CD4-positive, alpha-beta T cell (primary cell): ENCODE results near the gene SREBF1. TPM values are rescaled to one million over a fixed set of nuclear protein-coding genes. Genes with fewer than 3 reads are reported as not detected.

Experiments used
- ATAC-seq: fragments of 200-7000 bp; cut with Tn5 transposase; one replicate; pipeline ENCODE4 v1.10.0; 2022; ENCODE audit warnings: mild to moderate bottlenecking; ENCODE audit not compliant: poor library complexity
- CTCF ChIA-PET: fragments of 350-600 bp; sonication (Branson Sonifier 250); formaldehyde crosslinking; loops from one replicate; lab custom pipeline; 2021; ENCODE audit warnings: antibody characterized with exemption, inconsistent platforms; lab: Charles Lee
- POLR2A ChIA-PET: fragments of 350-600 bp; sonication (Branson Sonifier 250); formaldehyde crosslinking; loops from one replicate; lab custom pipeline; 2021; ENCODE audit warnings: antibody characterized with exemption, inconsistent platforms; lab: Charles Lee
- DNase-seq, 14 experiments: peaks; one replicate each; pipeline ENCODE4 v3.0.0-alpha.2; 2013 to 2020; ENCODE audit warnings: mixed read lengths in 2 of 14
- H3K27ac ChIP-seq, 2 donors: one replicate each; pipeline versions ENCODE4 v1.5.1 to v1.7.0; 2013; ENCODE audit warnings: low read length in 2 of 2, low read depth in 1 of 2, mild to moderate bottlenecking in 1 of 2
- H3K27me3 ChIP-seq, 2 experiments: 1 replicate in 1 of 2; 2 replicates in 1 of 2; pipeline versions ENCODE4 v1.6.1 to v1.7.0; 2013; ENCODE audit warnings: low read length in 2 of 2, control low read depth in 1 of 2, mild to moderate bottlenecking in 1 of 2, moderate library complexity in 1 of 2; ENCODE audit not compliant: insufficient read depth in 2 of 2, control insufficient read depth in 1 of 2
- H3K36me3 ChIP-seq: one replicate; pipeline ENCODE4 v1.6.1; 2013; ENCODE audit warnings: low read length, control low read depth; ENCODE audit not compliant: insufficient read depth
- H3K4me1 ChIP-seq: one replicate; pipeline ENCODE4 v1.6.1; 2013; ENCODE audit warnings: low read length, control low read depth; ENCODE audit not compliant: insufficient read depth
- H3K4me3 ChIP-seq: one replicate; pipeline ENCODE4 v1.5.1; 2013; ENCODE audit warnings: mild to moderate bottlenecking, low read length, moderate library complexity
- H3K9me3 ChIP-seq, 2 experiments: 1 replicate in 1 of 2; 2 replicates in 1 of 2; pipeline versions ENCODE4 v1.6.1 to v1.7.0; 2013; ENCODE audit warnings: low read length in 2 of 2, mild to moderate bottlenecking in 2 of 2, control low read depth in 1 of 2, moderate library complexity in 1 of 2; ENCODE audit not compliant: control insufficient read depth in 1 of 2, insufficient read depth in 1 of 2
- H3K27ac Mint-ChIP-seq: one replicate; pipeline ENCODE4 v1.8.0; 2020; ENCODE audit warnings: mixed read lengths
- H3K27me3 Mint-ChIP-seq: one replicate; pipeline ENCODE4 v1.8.0; 2021; ENCODE audit warnings: mixed read lengths
- H3K36me3 Mint-ChIP-seq: one replicate; pipeline ENCODE4 v1.8.0; 2021; ENCODE audit warnings: low read depth, mixed read lengths
- H3K4me1 Mint-ChIP-seq: one replicate; pipeline ENCODE4 v1.8.0; 2021; ENCODE audit warnings: low read depth, mixed read lengths
- H3K4me3 Mint-ChIP-seq: one replicate; pipeline ENCODE4 v1.8.0; 2020; ENCODE audit warnings: mild to moderate bottlenecking, mixed read lengths
- H3K9me3 Mint-ChIP-seq: one replicate; pipeline ENCODE4 v1.8.0; 2020; ENCODE audit warnings: mixed read lengths
- CTCF ChIP-seq: fragments of 200-600 bp; IDR thresholded peaks from one replicate; pipeline ENCODE4 v1.8.0; 2022; ENCODE audit warnings: antibody characterized with exemption, mild to moderate bottlenecking
- intact Hi-C, 2 experiments: fragments of 100-400 bp; cut with DNase I in 1 of 2; cut with micrococcal nuclease in 1 of 2; formaldehyde crosslinking; loops; one replicate each; pipeline versions ENCODE4 v1.15.1 to v1.9.0; 2023 to 2025; cut with DNase I, micrococcal nuclease
- total RNA-seq, 174 experiments: library from RNA in 2 of 174; stranded (reverse) in 2 of 174; gene quantifications; one replicate each; pipeline ENCODE4 v1.2.3 and lab custom pipeline; 2021 to 2026

The SREBF1 gene
- total RNA-seq, 2 experiments from 2014 or later = 249 to 264 TPM

DNA sequence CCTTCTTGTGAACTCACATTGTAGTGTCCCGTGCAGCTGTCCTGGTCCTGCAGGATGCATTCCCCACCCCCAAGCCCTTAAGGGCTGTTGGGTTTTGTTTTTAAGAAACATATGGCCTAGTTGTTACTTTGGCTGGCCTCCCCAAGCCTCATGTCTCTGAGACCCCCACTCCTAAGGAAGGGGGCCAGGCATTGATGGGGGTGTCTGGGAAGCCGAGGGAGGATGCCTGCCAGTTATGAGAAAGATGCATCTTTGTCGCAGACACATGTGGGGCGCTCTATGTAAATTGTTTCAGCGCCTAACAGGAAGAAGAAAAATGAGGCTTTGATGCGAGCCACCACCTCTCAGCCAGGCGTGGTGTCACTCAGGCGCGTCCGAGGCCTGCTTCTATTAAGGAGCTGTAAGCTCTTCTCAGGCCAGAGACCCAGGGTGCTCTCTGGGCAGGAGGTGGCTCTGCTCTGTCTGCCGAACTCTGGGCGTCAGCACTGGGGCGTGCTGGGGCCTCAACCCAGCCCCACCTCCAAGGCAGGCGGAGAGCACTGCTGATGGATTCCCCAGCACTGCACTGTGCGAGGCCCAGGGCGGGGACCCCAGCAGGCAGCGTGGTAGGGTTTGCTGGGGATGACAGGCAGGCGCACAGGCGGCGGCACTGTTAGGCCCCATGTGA, 70.6 kb downstream of the SREBF1 start:
- peak overlapping the region; percentile 80 for H3K27ac Mint-ChIP-seq
- H3K36me3 Mint-ChIP-seq = no peaks in the 10 kb centered on the region
- Histone ChIP-seq H3K27me3 (no peaks in the 10 kb centered on the region), H3K4me1 (peaks cover 11% of the 10 kb centered on the region), H3K4me3 (no peak overlapping the region), H3K9me3 (no peaks in the 10 kb centered on the region), H3K27ac (no peak overlapping the region), H3K36me3 (peaks cover 5% of the 10 kb centered on the region)
- H3K4me1 Mint-ChIP-seq = peaks cover 27% of the 10 kb centered on the region
- H3K4me3 Mint-ChIP-seq = peak overlapping the region; percentile 48
- ChIA-PET POLR2A (interaction anchor here (1.2 kb wide), 1 partner anchor 26 kb away, joined by 3 read pairs; no protein-coding TSS in a partner anchor), CTCF (no interaction called here)
- H3K9me3 Mint-ChIP-seq = no peaks in the 10 kb centered on the region
- DNase-seq (peak in 1 of 14 experiments; percentile 21), ATAC-seq (peak; percentile 63)
- intact Hi-C loops = loop anchor here in 1 of 2 experiments (1.0 kb wide), 1 partner anchor 14 kb away; no protein-coding TSS in a partner anchor
- no peak for TF ChIP-seq CTCF
- H3K27me3 Mint-ChIP-seq = no peaks in the 10 kb centered on the region

- DNase-seq = no peak
- peaks cover 27% of the 10 kb centered on the region for H3K4me1 Mint-ChIP-seq
- no peaks in the 10 kb centered on the region for H3K9me3 Mint-ChIP-seq
- TF ChIP-seq CTCF = no peak
- no peak overlapping the region for H3K27ac ChIP-seq
- ATAC-seq = no peak
- no peak overlapping the region for H3K4me3 ChIP-seq
- POLR2A ChIA-PET = interaction anchor here (1.2 kb wide), 1 partner anchor 25 kb away, joined by 3 read pairs; no protein-coding TSS in a partner anchor
- no peaks in the 10 kb centered on the region for H3K9me3 ChIP-seq
- intact Hi-C loops = loop anchor here in 1 of 2 experiments (1.0 kb wide), 1 partner anchor 13 kb away; no protein-coding TSS in a partner anchor
- no peaks in the 10 kb centered on the region for H3K27me3 Mint-ChIP-seq
- H3K27me3 ChIP-seq = no peaks in the 10 kb centered on the region
- H3K4me3 Mint-ChIP-seq = no peak overlapping the region
- no peaks in the 10 kb centered on the region for H3K36me3 Mint-ChIP-seq
- H3K36me3 ChIP-seq = peaks cover 5% of the 10 kb centered on the region
- peak overlapping the region; percentile 80 for H3K27ac Mint-ChIP-seq
- H3K4me1 ChIP-seq = peaks cover 11% of the 10 kb centered on the region
- CTCF ChIA-PET = no interaction called here
Measured at GRCh38 chr17:17765359-17766076, 71.3 kb downstream of the SREBF1 start.

GRCh38 chr17:17763734-17764133, 73.1 kb downstream of the SREBF1 start:
- POLR2A ChIA-PET = no interaction called here
- peaks cover 40% of the 10 kb centered on the region for H3K4me1 Mint-ChIP-seq
- ATAC-seq (no peak), DNase-seq (no peak)
- H3K9me3 Mint-ChIP-seq = no peaks in the 10 kb centered on the region
- no peak for TF ChIP-seq CTCF
- H3K27me3 Mint-ChIP-seq = no peaks in the 10 kb centered on the region
- peaks cover 16% of the 10 kb centered on the region for H3K4me1 ChIP-seq
- H3K27me3 ChIP-seq = no peaks in the 10 kb centered on the region
- peaks cover 5% of the 10 kb centered on the region for H3K36me3 ChIP-seq
- H3K9me3 ChIP-seq = no peaks in the 10 kb centered on the region
- no peak overlapping the region for H3K27ac ChIP-seq
- H3K27ac Mint-ChIP-seq = no peak overlapping the region
- no peaks in the 10 kb centered on the region for H3K36me3 Mint-ChIP-seq
- intact Hi-C loops = no loop called here
- H3K4me3 ChIP-seq = no peak overlapping the region
- CTCF ChIA-PET = no interaction called here
- no peak overlapping the region for H3K4me3 Mint-ChIP-seq
